ENCODE data around the gene SYT8. TPM values are rescaled to one million over a fixed set of nuclear protein-coding genes. Genes with fewer than 3 reads are reported as not detected.

Gene SYT8
- total and polyA plus RNA-seq, 12 donors = not detected

DNA sequence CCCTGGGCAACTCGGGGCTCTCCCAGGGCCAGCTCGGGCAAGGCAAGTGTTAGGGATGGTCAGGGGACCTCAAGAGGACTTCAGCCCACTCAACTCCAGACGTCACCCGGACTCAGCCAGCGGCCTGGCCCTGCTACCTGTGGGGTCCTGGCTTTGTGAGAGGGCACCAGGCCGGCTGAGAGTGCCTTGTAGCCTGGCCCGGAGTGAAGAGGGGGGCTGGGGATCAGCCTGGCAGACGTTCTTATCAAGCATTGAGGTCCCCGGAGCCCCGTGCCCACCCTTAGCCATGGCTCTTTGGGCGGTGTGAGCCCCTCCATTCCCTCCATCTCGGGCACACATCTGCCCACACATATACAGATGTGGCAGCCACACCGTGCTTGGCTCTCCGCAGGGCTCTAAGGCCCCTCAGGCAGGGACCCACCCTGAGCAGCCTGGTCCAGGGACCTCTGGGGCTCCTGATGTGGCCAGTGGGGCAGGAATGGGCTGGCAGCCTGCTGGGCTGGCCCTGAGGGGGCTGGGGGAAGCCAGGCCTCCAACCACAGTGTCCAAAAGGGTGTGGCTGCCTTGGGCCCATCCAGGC, 33.4 kb downstream of the SYT8 start:
- H3K4me3 ChIP-seq = peak overlapping the region in 9 of 10 donors; percentile 29 to 59 (median 55)
- 78 to 84% methylated on average over 14 of the region's 14 CpGs for WGBS, 2 donors

DNA sequence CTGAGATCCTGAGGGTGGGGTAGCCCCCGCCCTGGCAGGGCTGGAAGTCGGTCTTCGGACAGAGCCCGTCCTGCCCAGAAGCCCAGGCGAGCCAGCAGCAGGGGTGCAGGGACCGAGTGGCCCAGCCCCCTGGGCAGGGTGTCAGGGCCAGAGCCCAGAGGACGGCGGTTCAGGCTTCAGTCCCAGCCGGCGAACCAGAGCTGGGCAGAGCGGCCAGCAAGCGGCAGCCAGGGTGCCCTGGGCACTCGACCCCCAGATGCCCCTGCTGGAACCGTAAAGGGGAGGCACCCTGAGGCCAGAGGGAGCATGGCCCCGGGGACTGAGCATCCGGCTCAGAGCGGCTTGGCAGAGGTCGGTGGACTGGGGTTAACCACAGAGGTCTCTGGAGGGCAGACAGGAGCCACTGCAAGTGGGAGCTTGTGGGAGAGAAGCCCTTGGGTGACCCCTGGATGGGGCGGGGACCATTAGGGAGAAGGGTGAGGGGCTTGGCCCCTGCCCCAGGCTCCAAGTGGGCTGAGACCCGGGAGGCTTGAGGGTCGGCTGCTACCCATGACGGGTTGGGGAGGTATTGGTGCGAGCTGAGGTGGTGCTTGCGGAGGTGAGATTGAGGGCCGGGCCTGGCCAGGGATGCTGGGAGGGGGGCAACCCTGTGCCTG, 34.0 kb downstream of the SYT8 start:
- H3K4me1 ChIP-seq = peaks cover 7 to 67% (median 24%) of the 10 kb centered on the region in 9 donors
- intact Hi-C loops (cut with DNase I) = no loop called here
- ATAC-seq (peak in 4 of 8 donors; percentile 6 to 29 (median 10)), DNase-seq (peak in 1 of 2 donors; percentile 61)
- peak overlapping the region in 9 of 10 donors; percentile 29 to 59 (median 55) for H3K4me3 ChIP-seq
- WGBS, 2 donors = 72 to 77% methylated on average over 25 of the region's 25 CpGs
- H3K36me3 ChIP-seq = peaks cover 0 to 4% (median 0%) of the 10 kb centered on the region in 9 donors
- H3K27me3 ChIP-seq = peaks cover 0 to 12% (median 5%) of the 10 kb centered on the region in 7 donors
- no peaks in the 10 kb centered on the region for H3K9me3 ChIP-seq
- TF ChIP-seq, protein P1, sequence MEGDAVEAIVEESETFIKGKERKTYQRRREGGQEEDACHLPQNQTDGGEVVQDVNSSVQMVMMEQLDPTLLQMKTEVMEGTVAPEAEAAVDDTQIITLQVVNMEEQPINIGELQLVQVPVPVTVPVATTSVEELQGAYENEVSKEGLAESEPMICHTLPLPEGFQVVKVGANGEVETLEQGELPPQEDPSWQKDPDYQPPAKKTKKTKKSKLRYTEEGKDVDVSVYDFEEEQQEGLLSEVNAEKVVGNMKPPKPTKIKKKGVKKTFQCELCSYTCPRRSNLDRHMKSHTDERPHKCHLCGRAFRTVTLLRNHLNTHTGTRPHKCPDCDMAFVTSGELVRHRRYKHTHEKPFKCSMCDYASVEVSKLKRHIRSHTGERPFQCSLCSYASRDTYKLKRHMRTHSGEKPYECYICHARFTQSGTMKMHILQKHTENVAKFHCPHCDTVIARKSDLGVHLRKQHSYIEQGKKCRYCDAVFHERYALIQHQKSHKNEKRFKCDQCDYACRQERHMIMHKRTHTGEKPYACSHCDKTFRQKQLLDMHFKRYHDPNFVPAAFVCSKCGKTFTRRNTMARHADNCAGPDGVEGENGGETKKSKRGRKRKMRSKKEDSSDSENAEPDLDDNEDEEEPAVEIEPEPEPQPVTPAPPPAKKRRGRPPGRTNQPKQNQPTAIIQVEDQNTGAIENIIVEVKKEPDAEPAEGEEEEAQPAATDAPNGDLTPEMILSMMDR (IDR thresholded peaks at IDR 0.05) = no peak
- H3K27ac ChIP-seq = peak overlapping the region; percentile 52 to 90 (median 74)

More for the DNA sequence above, 33.4 kb downstream of the SYT8 start:
- Histone ChIP-seq H3K27ac (peak overlapping the region; percentile 6 to 90 (median 74)), H3K36me3 (peaks cover 0 to 4% (median 0%) of the 10 kb centered on the region in 9 donors), H3K9me3 (no peaks in the 10 kb centered on the region), H3K27me3 (peaks cover 0 to 12% (median 5%) of the 10 kb centered on the region in 7 donors), H3K4me1 (peaks cover 13 to 72% (median 27%) of the 10 kb centered on the region in 9 donors)
- intact Hi-C loops (cut with DNase I) = no loop called here
- peak in 2 of 8 donors; percentile 9 to 10 for ATAC-seq
- TF ChIP-seq, protein P1 (IDR thresholded peaks at IDR 0.05) = no peak
- peak in 1 of 2 donors; percentile 10 for DNase-seq

DNA sequence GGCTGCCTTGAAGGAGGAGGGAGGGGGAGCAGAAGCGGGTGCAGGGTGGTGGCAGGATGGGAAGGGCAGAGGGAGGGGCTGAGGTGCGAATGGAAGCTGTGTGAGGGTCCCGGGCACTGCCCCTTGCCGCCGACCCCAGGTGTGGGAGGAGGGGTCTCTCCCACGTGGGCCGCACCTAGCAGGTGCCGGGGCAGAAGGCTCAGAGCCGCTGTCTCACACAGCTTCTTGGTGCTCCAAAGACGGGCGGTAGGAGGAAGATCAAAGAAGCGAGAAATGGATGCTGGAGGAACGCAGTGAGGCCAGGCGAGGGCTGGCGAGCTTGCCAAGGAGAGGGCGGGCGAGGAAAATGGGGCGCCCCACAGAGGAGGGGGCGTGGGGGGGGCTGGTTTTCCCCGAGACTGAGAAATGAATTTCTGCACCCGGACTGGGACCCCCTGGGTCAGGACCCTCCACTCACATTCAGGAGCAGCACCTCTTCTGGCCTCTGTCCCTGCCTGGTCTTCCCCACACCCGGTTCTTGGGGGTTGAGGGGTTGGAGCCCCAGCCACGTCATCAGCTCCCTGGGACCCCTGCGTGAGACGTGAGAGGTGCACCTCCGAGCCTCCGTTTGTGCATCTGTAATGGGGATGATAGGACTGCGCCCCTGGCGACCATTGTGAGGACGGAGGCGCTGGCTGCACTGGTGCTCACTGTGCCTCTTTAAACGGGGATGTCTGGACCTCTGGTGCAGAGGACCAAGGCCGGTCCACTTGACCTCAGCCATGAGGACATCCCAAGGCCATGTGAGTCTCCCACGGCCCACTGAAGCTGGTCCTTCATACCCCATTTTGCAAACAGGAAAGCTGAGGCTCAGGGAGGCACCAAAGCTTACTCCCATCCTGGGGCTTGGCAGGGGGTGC, 34.9 kb downstream of the SYT8 start:
- no peaks in the 10 kb centered on the region for H3K9me3 ChIP-seq
- H3K36me3 ChIP-seq = peaks cover 0 to 4% (median 0%) of the 10 kb centered on the region in 9 donors
- intact Hi-C loops (cut with DNase I) = no loop called here
- ATAC-seq (peak in 5 of 8 donors; percentile 5 to 20 (median 8)), DNase-seq (peak in 1 of 2 donors; percentile 31)
- 55 to 63% methylated on average over 34 of the region's 34 CpGs for WGBS, 2 donors
- H3K27ac ChIP-seq = peak overlapping the region in 9 of 10 donors; percentile 35 to 90 (median 78)
- H3K4me1 ChIP-seq = peaks cover under 1 to 58% (median 16%) of the 10 kb centered on the region in 9 donors
- peak overlapping the region in 9 of 10 donors; percentile 29 to 59 (median 55) for H3K4me3 ChIP-seq
- H3K27me3 ChIP-seq = peaks cover 0 to 12% (median 5%) of the 10 kb centered on the region in 7 donors
- TF ChIP-seq, protein P1 (IDR thresholded peaks at IDR 0.05) = peak in 7 of 9 donors; percentile 13 to 28 (median 18)

DNA sequence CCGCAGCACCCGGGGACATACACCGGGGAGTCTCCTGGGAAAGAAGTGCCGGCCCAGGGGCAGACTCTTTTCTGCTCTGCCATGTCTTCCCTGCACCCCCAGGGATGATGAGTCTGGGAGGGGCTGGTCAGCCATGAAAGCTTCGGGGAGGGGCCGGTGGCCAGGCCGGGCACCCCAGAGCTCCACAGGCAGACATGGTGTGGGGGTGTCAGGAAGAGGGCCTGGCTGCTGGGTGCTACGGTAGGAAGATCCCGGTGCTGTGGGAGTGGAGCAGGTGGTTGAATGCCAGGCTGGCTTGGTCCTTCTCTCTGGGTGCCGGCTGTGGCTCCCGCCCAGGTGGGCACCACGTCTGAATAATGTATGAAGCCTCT, 35.5 kb downstream of the SYT8 start:
- intact Hi-C loops (cut with DNase I) = no loop called here
- TF ChIP-seq, protein P1 (IDR thresholded peaks at IDR 0.05) = no peak
- Histone ChIP-seq H3K27me3 (peaks cover 0 to 12% (median 5%) of the 10 kb centered on the region in 7 donors), H3K4me1 (peaks cover 0 to 58% (median 16%) of the 10 kb centered on the region in 9 donors), H3K4me3 (peak overlapping the region; percentile 2 to 59 (median 53)), H3K27ac (peak overlapping the region; percentile 22 to 90 (median 74)), H3K9me3 (no peaks in the 10 kb centered on the region), H3K36me3 (peaks cover 0 to 4% (median 0%) of the 10 kb centered on the region in 9 donors)
- WGBS, 2 donors = 60 to 77% methylated on average over 12 of the region's 12 CpGs
- peak in 1 of 2 donors; percentile 15 for DNase-seq
- ATAC-seq = peak in 1 of 8 donors; percentile 0

Data from heart right ventricle (tissue), 16 donors.